Measurements from ENCODE around the gene IQGAP3.

- TF ChIP-seq EZH2phosphoT487 (IDR thresholded peaks at IDR 0.05; ENCODE audit: low read depth, severe bottlenecking, unreplicated experiment) (no peak), EZH2 (IDR thresholded peaks at IDR 0.05; ENCODE audit: borderline replicate concordance) (no peak)
Observed at GRCh38 chr1:156612666-156613065, 40.3 kb upstream of the IQGAP3 start.
